SU-DHL-6 (cell line): ENCODE measurements around the gene NOG.

Experiments used
- CTCF ChIP-seq: fragments of 200-600 bp; sonication (generic); IDR thresholded peaks from one replicate; pipeline ENCODE4 v1.5.1; 2017; ENCODE audit warnings: antibody characterized with exemption, mild to moderate bottlenecking, low read length, moderate library complexity; ENCODE audit not compliant: insufficient read depth, poor library complexity, severe bottlenecking
- EZH2phosphoT487 ChIP-seq: fragments of 200-600 bp; sonication (generic), shearing (Covaris generic); conservative IDR thresholded peaks from 2 replicates; pipeline ENCODE4 v1.6.1; 2018; ENCODE audit warnings: mild to moderate bottlenecking, antibody characterized with exemption, low read length, moderate library complexity, mixed read lengths

GRCh38 chr17:56637254-56637653 lies 43.8 kb downstream of the NOG start:
- TF ChIP-seq CTCF, result no peak
- no peak for TF ChIP-seq EZH2phosphoT487
